ENCODE results near the gene DENND1A. TPM values are rescaled to one million over a fixed set of nuclear protein-coding genes. Genes with fewer than 3 reads are reported as not detected.

The DENND1A gene
- total and polyA plus RNA-seq, 4 donors: 7.9 to 22.0 (median 13.9) TPM

- no peak overlapping the region for H3K4me3 ChIP-seq (ENCODE audit: low read depth in 1 of 3, low read length in 3 of 3)
- 94% methylated on average over 1 of the region's 1 CpG for WGBS
- no peaks in the 10 kb centered on the region for H3K4me1 ChIP-seq (ENCODE audit: control insufficient read depth in 4 of 4, insufficient read depth in 4 of 4, low read length in 3 of 4)
Observed at GRCh38 chr9:123715258-123715657, 214.7 kb downstream of the DENND1A start.

More at GRCh38 chr9:123715258-123715657, 214.7 kb downstream of the DENND1A start:
- Histone ChIP-seq H3K9me3 (ENCODE audit: control insufficient read depth in 4 of 4, low read length in 3 of 4) (no peaks in the 10 kb centered on the region), H3K27ac (ENCODE audit: low read depth in 1 of 2, low read length in 2 of 2) (no peak overlapping the region), H3K9ac (ENCODE audit: low read depth in 1 of 2, low read length in 2 of 2) (no peak overlapping the region), H3K27me3 (ENCODE audit: control insufficient read depth in 4 of 4, insufficient read depth in 4 of 4, low read length in 3 of 4) (no peaks in the 10 kb centered on the region), H3K36me3 (ENCODE audit: control insufficient read depth in 4 of 4, insufficient read depth in 3 of 4, low read depth in 1 of 4, low read length in 3 of 4) (no peaks in the 10 kb centered on the region)
- TF ChIP-seq HNF4A (conservative IDR thresholded peaks at IDR 0.05): no peak
- TF ChIP-seq REST (IDR thresholded peaks at IDR 0.05): no peak
- TF ChIP-seq, protein P1, sequence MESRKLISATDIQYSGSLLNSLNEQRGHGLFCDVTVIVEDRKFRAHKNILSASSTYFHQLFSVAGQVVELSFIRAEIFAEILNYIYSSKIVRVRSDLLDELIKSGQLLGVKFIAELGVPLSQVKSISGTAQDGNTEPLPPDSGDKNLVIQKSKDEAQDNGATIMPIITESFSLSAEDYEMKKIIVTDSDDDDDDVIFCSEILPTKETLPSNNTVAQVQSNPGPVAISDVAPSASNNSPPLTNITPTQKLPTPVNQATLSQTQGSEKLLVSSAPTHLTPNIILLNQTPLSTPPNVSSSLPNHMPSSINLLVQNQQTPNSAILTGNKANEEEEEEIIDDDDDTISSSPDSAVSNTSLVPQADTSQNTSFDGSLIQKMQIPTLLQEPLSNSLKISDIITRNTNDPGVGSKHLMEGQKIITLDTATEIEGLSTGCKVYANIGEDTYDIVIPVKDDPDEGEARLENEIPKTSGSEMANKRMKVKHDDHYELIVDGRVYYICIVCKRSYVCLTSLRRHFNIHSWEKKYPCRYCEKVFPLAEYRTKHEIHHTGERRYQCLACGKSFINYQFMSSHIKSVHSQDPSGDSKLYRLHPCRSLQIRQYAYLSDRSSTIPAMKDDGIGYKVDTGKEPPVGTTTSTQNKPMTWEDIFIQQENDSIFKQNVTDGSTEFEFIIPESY (IDR thresholded peaks at IDR 0.05): no peak
- TF ChIP-seq YY1 (IDR thresholded peaks at IDR 0.05): no peak
- TF ChIP-seq, protein P2, sequence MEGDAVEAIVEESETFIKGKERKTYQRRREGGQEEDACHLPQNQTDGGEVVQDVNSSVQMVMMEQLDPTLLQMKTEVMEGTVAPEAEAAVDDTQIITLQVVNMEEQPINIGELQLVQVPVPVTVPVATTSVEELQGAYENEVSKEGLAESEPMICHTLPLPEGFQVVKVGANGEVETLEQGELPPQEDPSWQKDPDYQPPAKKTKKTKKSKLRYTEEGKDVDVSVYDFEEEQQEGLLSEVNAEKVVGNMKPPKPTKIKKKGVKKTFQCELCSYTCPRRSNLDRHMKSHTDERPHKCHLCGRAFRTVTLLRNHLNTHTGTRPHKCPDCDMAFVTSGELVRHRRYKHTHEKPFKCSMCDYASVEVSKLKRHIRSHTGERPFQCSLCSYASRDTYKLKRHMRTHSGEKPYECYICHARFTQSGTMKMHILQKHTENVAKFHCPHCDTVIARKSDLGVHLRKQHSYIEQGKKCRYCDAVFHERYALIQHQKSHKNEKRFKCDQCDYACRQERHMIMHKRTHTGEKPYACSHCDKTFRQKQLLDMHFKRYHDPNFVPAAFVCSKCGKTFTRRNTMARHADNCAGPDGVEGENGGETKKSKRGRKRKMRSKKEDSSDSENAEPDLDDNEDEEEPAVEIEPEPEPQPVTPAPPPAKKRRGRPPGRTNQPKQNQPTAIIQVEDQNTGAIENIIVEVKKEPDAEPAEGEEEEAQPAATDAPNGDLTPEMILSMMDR (IDR thresholded peaks at IDR 0.05; ENCODE audit: low read depth, low read length, missing input control): no peak
- TF ChIP-seq FOXA2 (IDR thresholded peaks at IDR 0.05): no peak
- TF ChIP-seq NR2F2 (IDR thresholded peaks at IDR 0.05): no peak
- no peak for TF ChIP-seq RAD21 (IDR thresholded peaks at IDR 0.05)
- no peak for TF ChIP-seq EGR1 (IDR thresholded peaks at IDR 0.05; ENCODE audit: low read depth in 2 of 2)
- TF ChIP-seq SP1 (IDR thresholded peaks at IDR 0.05): no peak
- TF ChIP-seq HNF4G (IDR thresholded peaks at IDR 0.05): no peak
- no peak for TF ChIP-seq JUND (IDR thresholded peaks at IDR 0.05)
- TF ChIP-seq TAF1 (conservative IDR thresholded peaks at IDR 0.05): no peak
- no peak for TF ChIP-seq RXRA (IDR thresholded peaks at IDR 0.05)
- no peak for TF ChIP-seq MAX (IDR thresholded peaks at IDR 0.05)
- no peak for TF ChIP-seq ATF3 (IDR thresholded peaks at IDR 0.05)
- TF ChIP-seq FOXA1 (IDR thresholded peaks at IDR 0.05): no peak
- no peak for TF ChIP-seq GABPA (IDR thresholded peaks at IDR 0.05 in 1 of 2, conservative IDR thresholded peaks at IDR 0.05 in 1 of 2)
- DNase-seq (ENCODE audit: low spot score): no peak
